Spleen (tissue), 7 donors: ENCODE results near the gene TEX38.

Experiments
- CTCF ChIP-seq, 11 experiments: fragments of 200-600 bp in 7 of 11; fragments of 450-650 bp in 4 of 11; sonication (generic) in 4 of 11; IDR thresholded peaks in 8 of 11; conservative IDR thresholded peaks in 3 of 11; 1 replicate in 7 of 11; 2 replicates in 4 of 11; pipeline versions ENCODE4 v1.4.0 to v1.8.0; 2016 to 2021; ENCODE audit warnings: antibody characterized with exemption in 11 of 11, inconsistent platforms in 4 of 11, mild to moderate bottlenecking in 1 of 11
- POLR2A ChIP-seq, 3 donors: fragments of 450-650 bp; IDR thresholded peaks; one replicate each; pipeline ENCODE4 v1.5.1; 2017; ENCODE audit warnings: antibody characterized with exemption in 3 of 3, mild to moderate bottlenecking in 1 of 3
- POLR2AphosphoS5 ChIP-seq, 3 donors: sonication (generic); formaldehyde crosslinking; IDR thresholded peaks; one replicate each; pipeline ENCODE4 v1.5.1; 2017; ENCODE audit warnings: antibody characterized with exemption in 3 of 3
- donor health status: DM: no; HTN: no; CAD: no; lungs with moderate emphysema.
- donor health status: DM: no; HTN: no; CAD: no.
- donor health status: DM: no; HTN: no; CAD: no.

DNA sequence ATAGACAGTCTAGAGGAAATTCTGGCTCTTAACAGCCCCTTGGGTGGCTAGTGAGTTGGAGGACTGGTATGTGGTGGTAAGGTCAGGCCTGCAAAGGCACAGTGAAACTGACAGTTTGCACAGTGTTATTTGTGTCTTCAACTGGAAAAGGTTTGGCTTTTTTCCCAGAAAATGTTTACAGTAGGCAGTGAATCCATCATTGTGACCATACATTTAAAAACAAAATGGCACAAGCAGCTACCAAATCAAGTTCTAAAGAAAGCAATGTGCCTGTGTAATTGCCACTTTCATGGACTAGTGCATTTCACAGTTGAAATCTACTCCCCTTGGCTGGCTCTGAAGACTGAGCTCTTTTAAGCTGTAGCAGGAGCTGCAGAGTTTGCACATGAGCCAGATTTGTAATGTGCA lies 28.3 kb upstream of the TEX38 start:
- TF ChIP-seq CTCF (IDR thresholded peaks at IDR 0.05 in 8 of 11, conservative IDR thresholded peaks at IDR 0.05 in 3 of 11) (no peak), POLR2AphosphoS5 (IDR thresholded peaks at IDR 0.05) (no peak), POLR2A (IDR thresholded peaks at IDR 0.05) (no peak)
